Vagina (tissue), 2 donors: ENCODE data around the gene CENPM. TPM values are rescaled to one million over a fixed set of nuclear protein-coding genes. Genes with fewer than 3 reads are reported as not detected.

Experiments
- DNase-seq, 2 donors: peaks; one replicate each; pipeline ENCODE4 v3.0.0-alpha.2; 2017; ENCODE audit errors: extremely low spot score in 2 of 2
- H3K27ac ChIP-seq: fragments of 200-600 bp; sonication (generic); one replicate; pipeline ENCODE4 v1.5.1; 2019
- H3K27me3 ChIP-seq: fragments of 200-600 bp; sonication (generic); one replicate; pipeline ENCODE4 v1.5.1; 2019
- H3K36me3 ChIP-seq, 2 donors: fragments of 200-600 bp; sonication (generic); one replicate each; pipeline ENCODE4 v1.5.1; 2017 to 2019
- H3K4me1 ChIP-seq: fragments of 200-600 bp; sonication (generic); one replicate; pipeline ENCODE4 v1.5.1; 2019
- H3K4me3 ChIP-seq, 2 donors: fragments of 200-600 bp; sonication (generic); 1 replicate in 1 of 2; 2 replicates in 1 of 2; pipeline ENCODE4 v1.5.1; 2016 to 2019
- H3K9me3 ChIP-seq: fragments of 200-600 bp; sonication (generic); one replicate; pipeline ENCODE4 v1.5.1; 2019
- CTCF ChIP-seq, 3 experiments: fragments of 450-650 bp in 2 of 3; fragments of 200-600 bp in 1 of 3; sonication (generic) in 1 of 3; IDR thresholded peaks; one replicate each; pipeline ENCODE4 v1.5.1; 2017 to 2019; ENCODE audit warnings: antibody characterized with exemption in 3 of 3, mild to moderate bottlenecking in 2 of 3, moderate library complexity in 2 of 3
- POLR2A ChIP-seq, 2 donors: fragments of 450-650 bp; IDR thresholded peaks; one replicate each; pipeline ENCODE4 v1.6.1; 2017; ENCODE audit warnings: antibody characterized with exemption in 2 of 2, mild to moderate bottlenecking in 2 of 2, moderate library complexity in 2 of 2
- POLR2AphosphoS5 ChIP-seq, 2 donors: sonication (generic); formaldehyde crosslinking; IDR thresholded peaks; one replicate each; pipeline ENCODE4 v1.9.0; 2017; ENCODE audit warnings: antibody characterized with exemption in 2 of 2, mild to moderate bottlenecking in 2 of 2, low read depth in 1 of 2; ENCODE audit not compliant: insufficient read depth in 1 of 2
- intact Hi-C: fragments of 100-400 bp; cut with DNase I; formaldehyde crosslinking; loops from one replicate; pipeline ENCODE4 v1.15.1; 2023
- total RNA-seq: library from RNA; depleted of rRNA; stranded (reverse); fragments of >200 nt; gene quantifications from one replicate; pipeline ENCODE4 v1.2.3, GENCODE V29; 2016

Gene CENPM
- total RNA-seq, 1 donor from 2014 or later, result not detected

GRCh38 chr22:41978732-41979131 lies 31.8 kb upstream of the CENPM start:
- H3K27me3 ChIP-seq, result peaks cover 3% of the 10 kb centered on the region
- H3K4me3 ChIP-seq, result no peak overlapping the region
- TF ChIP-seq CTCF (IDR thresholded peaks at IDR 0.05) (no peak), POLR2AphosphoS5 (IDR thresholded peaks at IDR 0.05; ENCODE audit: insufficient read depth in 1 of 2, low read depth in 1 of 2) (no peak)
- no peaks in the 10 kb centered on the region for H3K9me3 ChIP-seq
- no peak overlapping the region for H3K27ac ChIP-seq
- H3K36me3 ChIP-seq, result no peaks in the 10 kb centered on the region
- peaks cover 15% of the 10 kb centered on the region for H3K4me1 ChIP-seq
- DNase-seq, result no peak
- intact Hi-C loops, result no loop called here

GRCh38 chr22:41976961-41977566 lies 30.1 kb upstream of the CENPM start:
- peak overlapping the region; percentile 40 to 46 for H3K4me3 ChIP-seq
- H3K27me3 ChIP-seq, result peaks cover 3% of the 10 kb centered on the region

GRCh38 chr22:41976070-41976901 lies 29.3 kb upstream of the CENPM start:
- H3K4me3 ChIP-seq, result peak overlapping the region; percentile 40 to 46

More at GRCh38 chr22:41976961-41977566, 30.1 kb upstream of the CENPM start:
- no peak overlapping the region for H3K27ac ChIP-seq
- TF ChIP-seq POLR2A (IDR thresholded peaks at IDR 0.05), result no peak
- TF ChIP-seq CTCF (IDR thresholded peaks at IDR 0.05), result no peak
- TF ChIP-seq POLR2AphosphoS5 (IDR thresholded peaks at IDR 0.05; ENCODE audit: insufficient read depth in 1 of 2, low read depth in 1 of 2), result no peak
- H3K9me3 ChIP-seq, result no peaks in the 10 kb centered on the region
- no peaks in the 10 kb centered on the region for H3K36me3 ChIP-seq
- intact Hi-C loops, result no loop called here
- peaks cover 15% of the 10 kb centered on the region for H3K4me1 ChIP-seq
- DNase-seq, result no peak

GRCh38 chr22:41975299-41976069 lies 28.5 kb upstream of the CENPM start:
- H3K27ac ChIP-seq, result no peak overlapping the region
- no peak for DNase-seq
- no peak overlapping the region for H3K4me3 ChIP-seq
- no peaks in the 10 kb centered on the region for H3K36me3 ChIP-seq
- no peak for TF ChIP-seq POLR2A (IDR thresholded peaks at IDR 0.05)
- no peak for TF ChIP-seq POLR2AphosphoS5 (IDR thresholded peaks at IDR 0.05; ENCODE audit: insufficient read depth in 1 of 2, low read depth in 1 of 2)
- intact Hi-C loops, result no loop called here
- no peaks in the 10 kb centered on the region for H3K9me3 ChIP-seq
- H3K4me1 ChIP-seq, result peaks cover 15% of the 10 kb centered on the region
- H3K27me3 ChIP-seq, result peaks cover 3% of the 10 kb centered on the region

More at GRCh38 chr22:41976070-41976901, 29.3 kb upstream of the CENPM start:
- DNase-seq, result no peak
- TF ChIP-seq POLR2AphosphoS5 (IDR thresholded peaks at IDR 0.05; ENCODE audit: insufficient read depth in 1 of 2, low read depth in 1 of 2) (no peak), POLR2A (IDR thresholded peaks at IDR 0.05) (no peak), CTCF (IDR thresholded peaks at IDR 0.05) (no peak)
- Histone ChIP-seq H3K27me3 (peaks cover 3% of the 10 kb centered on the region), H3K4me1 (peaks cover 15% of the 10 kb centered on the region), H3K27ac (no peak overlapping the region), H3K9me3 (no peaks in the 10 kb centered on the region), H3K36me3 (no peaks in the 10 kb centered on the region)
- intact Hi-C loops, result no loop called here

- no peak overlapping the region for H3K27ac ChIP-seq
- H3K9me3 ChIP-seq, result no peaks in the 10 kb centered on the region
- intact Hi-C loops, result no loop called here
- H3K27me3 ChIP-seq, result peaks cover 3% of the 10 kb centered on the region
- H3K4me3 ChIP-seq, result no peak overlapping the region
- no peak for DNase-seq
- peaks cover 15% of the 10 kb centered on the region for H3K4me1 ChIP-seq
- H3K36me3 ChIP-seq, result no peaks in the 10 kb centered on the region
- no peak for TF ChIP-seq POLR2A (IDR thresholded peaks at IDR 0.05)
- no peak for TF ChIP-seq CTCF (IDR thresholded peaks at IDR 0.05)
- no peak for TF ChIP-seq POLR2AphosphoS5 (IDR thresholded peaks at IDR 0.05; ENCODE audit: insufficient read depth in 1 of 2, low read depth in 1 of 2)
Measured at GRCh38 chr22:41974691-41975290, 27.8 kb upstream of the CENPM start.
